ENCODE data around the gene CLDN6.
A peak's percentile ranks its signal among the peaks of the same experiment; 100 is the strongest.

Gene CLDN6

GRCh38 chr16:3013491-3013951, 4.5 kb downstream of the CLDN6 start:
- no peak for DNase-seq (ENCODE audit: low spot score)

- no peak for DNase-seq (ENCODE audit: low spot score)
Measured at GRCh38 chr16:3012828-3013420, 5.1 kb downstream of the CLDN6 start, which contains the start of gene CLDN9. Gene CLDN9, plus strand, starts transcription at chr16:3012923. Its CDS starts 440 bp downstream, at chr16:3013363.

DNA sequence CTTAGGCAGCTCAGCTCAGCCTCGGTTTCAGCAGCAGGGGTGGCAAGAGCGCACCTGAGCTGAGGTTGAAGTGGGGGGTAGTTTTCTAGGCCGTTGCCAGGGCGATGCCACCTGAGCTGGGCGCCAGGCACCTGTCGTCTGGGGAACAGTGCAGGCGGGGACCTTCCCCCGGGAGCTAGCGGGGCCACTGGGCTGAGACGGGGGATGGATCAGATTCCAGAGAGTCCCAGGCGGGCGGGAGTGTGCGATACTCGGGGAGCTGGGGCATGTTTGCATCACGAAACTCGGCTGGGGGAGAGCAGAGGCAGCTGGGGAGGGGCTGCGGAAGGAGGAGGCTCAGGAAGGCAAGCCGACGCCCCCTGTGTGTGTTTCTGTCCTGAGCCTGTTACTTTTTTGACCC, 5.7 kb downstream of the CLDN6 start:
- no peak for DNase-seq (ENCODE audit: low spot score)

DNA sequence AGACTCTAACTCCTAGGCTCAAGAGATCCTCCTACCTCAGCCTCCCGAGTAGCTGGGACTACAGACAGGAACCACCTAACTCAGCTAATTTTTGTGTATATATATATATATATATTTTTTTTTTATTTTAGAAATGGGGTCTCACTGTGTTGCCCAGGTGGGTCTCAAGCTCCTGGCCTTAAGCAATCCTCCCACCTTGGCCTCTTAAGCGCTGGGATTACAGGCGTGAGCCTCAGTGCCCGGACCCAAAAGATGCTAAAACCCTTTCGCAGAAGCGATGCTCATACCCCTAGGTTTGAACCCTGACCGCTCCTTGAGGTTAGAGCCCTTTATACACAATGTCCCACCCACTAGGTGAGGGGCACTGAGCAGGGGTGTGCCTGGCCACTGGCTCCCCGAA, 7.5 kb downstream of the CLDN6 start:
- no peak for DNase-seq (ENCODE audit: low spot score)

DNA sequence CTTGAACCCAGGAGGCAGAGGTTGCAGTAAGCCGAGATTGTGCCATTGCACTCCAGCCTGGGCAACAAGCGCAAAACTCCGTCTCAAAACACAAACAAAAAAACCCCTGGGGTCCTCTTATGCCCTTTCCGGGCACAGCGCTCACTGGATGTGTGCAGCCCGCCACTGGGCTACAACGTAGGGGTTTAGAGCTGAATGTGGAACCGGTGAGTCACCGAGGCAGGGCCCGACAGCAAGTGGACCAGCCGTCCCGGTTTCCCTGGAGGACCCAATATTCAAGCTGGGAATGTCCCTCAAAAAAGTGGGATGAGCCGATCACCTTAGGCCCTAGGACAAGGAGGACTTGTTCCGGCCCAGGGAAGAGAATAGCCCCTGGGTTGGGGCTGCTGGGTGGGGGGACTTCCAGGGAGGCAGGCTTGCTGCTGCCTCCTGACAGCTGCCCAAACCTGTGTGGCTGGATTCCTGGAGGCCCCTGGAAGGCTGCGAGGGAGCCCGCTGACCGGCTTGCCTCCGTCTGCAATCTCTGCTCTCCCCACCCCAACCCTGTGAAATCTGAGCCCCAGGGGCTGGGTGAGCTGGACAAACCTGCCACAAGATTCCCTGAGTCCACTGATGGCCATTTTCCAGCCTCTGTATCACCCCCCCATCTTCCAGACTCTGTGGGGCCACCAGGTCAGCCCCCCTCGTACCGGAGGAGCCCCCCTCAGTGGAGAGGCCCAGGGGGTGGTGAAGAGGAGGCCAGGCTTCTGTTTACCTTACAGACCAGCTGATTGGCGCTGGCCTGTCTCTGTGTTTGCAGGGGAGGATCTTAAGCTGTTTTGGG, 8.2 kb downstream of the CLDN6 start:
- DNase-seq (ENCODE audit: low spot score) = no peak

DNA sequence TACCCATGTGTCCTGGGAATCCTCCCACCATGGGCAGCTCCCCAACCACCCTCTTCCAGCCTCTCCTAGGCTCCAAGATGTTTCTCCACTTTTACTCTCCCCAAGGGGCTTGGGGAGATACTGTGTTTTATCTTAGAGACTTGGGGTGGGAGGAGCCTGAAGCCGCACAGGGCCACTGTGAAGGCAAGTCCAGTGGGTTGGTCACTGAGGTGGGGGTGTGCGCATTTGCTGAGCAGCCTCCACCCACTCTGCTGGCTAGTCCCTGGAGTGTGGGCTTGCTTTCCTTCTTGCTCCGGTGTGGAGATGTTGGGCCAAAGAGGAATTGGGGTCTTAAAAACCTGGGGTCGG, 9.3 kb downstream of the CLDN6 start:
- no peak for DNase-seq (ENCODE audit: low spot score)

- DNase-seq (ENCODE audit: low spot score) = no peak
Measured at GRCh38 chr16:3007957-3008689, 9.9 kb downstream of the CLDN6 start.

DNA sequence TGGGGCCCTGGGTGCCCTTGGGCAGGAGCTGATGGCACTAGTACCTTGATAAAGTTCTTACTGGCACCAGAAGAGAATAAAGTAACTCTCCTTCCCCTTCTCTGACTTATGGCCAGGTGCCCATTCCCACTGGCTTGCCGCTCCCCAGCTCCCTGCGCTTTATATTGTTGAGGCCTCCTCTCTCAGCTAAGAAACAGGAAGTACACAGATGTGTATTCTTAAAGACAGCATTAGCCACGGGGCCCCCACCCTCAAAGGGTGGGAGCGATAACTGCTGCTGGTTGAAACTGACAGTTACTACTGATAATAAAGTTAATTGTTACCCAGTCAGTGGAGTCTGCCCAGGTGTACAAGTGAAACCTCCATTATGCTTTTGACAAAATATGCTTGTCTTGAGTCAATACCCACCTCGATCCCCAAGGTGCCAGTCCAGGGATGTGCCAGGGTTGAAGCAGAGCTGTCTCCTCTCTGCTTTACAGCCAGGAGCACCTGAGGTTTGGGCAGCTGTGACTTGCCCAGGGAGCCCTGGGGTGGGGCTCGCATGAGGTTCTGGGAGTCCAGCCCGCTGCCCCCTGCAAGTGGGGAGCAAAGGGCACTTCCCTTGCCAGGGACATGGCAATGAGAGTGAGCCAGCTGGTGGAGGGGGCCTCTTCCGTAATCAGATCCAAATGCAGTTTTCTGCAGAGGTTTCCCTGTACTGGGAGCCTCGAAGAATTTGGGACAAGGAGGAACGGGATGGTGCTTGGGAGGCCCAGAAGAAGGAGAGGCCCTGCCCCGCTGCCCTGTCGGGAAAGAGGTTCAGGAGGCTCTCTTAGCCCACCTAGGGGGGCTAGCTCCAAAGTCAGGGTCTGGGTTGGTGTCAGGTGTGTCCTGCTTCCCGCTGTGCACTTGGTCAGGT, 10.7 kb downstream of the CLDN6 start:
- DNase-seq (ENCODE audit: low spot score) = no peak

DNA sequence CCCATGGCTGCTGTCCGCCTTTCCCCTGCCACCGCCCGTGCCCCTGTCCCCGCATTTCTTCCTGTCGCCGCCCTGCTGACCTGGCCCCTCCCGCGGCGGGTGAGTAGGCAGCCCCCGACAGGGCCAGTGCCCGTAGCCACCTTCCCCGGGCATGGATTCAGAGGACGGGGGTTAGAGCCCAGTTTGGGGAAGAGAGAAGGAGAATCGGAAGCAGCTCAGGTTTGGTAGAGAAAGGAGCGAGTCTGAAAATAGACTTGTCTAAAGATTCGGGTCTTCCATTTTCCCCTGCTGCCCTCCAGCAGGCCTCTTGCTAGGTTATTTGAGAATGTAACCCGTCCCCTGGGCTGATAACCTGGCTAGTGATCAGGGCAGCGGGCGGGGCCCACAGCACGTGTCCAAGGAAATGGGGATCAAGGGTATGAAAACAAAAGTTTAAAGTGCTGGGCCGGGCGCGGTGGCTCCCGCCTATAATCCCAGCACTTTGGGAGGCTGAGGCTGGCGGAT, 13.2 kb downstream of the CLDN6 start:
- DNase-seq (ENCODE audit: low spot score) = no peak

- no peak for DNase-seq (ENCODE audit: low spot score)
Measured at GRCh38 chr16:3004319-3004718, 13.7 kb downstream of the CLDN6 start.

- DNase-seq (ENCODE audit: low spot score) = peak; percentile 96
Measured at GRCh38 chr16:3003582-3004270, 14.3 kb downstream of the CLDN6 start.

DNA sequence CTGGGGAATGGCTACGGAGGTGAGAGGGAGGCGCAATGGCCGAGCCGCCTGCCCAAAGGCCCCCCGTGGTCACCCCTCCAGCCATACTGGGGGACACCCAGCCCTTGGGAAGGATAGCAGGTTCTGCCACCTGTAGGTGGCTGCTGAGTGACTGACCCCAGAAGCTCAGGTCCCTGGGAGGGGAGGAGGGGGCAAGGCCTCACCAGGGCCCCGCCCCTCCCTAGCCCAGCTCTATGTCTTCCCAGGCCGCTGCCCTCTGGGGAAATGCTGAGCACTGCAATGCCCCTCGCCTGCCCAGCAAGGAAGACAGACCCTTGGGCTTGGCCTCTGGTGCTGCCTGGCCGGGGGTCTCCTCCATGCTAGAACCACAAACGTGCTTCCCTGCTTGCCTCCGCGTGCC, 16.7 kb downstream of the CLDN6 start:
- no peak for DNase-seq (ENCODE audit: low spot score)

DNA sequence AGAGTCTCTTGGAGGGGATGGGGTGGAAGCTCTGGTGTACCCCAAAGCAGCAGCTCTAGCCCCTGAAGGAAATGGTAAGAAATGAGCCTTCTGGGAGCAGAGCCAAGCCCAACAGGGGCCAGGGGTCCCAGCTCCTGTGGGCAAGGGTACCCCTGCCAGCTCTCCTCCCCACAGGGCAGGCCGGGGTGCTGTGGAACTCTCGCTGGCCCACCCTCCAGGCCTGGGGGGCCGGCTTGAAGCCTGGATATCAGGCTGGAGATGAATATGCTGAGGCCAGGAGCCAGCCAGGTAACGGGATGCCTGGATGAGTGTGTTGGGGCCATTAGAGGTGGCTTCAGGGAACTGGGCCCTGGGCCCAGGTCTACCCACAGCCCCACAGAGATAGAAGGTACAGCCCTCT, 17.4 kb downstream of the CLDN6 start:
- DNase-seq (ENCODE audit: low spot score) = no peak

GRCh38 chr16:2999929-3000328, 18.1 kb downstream of the CLDN6 start:
- no peak for DNase-seq (ENCODE audit: low spot score)

DNA sequence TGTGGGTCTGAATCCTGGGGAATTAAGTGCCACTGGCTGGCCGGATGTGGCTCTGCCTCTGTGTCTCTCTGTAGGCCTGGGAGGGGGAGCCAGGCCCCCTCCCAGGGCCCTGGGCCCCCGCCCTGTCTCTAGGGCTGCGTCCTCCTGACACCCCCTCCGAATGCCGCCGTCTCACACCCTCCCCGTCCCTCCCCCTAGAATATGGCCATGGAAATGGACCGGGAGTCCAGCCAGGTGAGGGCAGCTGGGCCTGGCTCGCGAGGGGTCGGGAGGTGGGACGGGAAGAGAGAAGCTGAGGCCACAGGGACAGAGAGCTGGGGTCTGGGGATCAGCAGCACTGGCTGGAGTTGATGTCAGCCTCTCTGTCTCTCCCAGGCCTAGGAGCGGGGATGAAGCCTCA, 21.7 kb downstream of the CLDN6 start:
- no peak for DNase-seq (ENCODE audit: low spot score)

GRCh38 chr16:2992383-2993081, 25.5 kb downstream of the CLDN6 start:
- no peak for DNase-seq (ENCODE audit: low spot score)

GRCh38 chr16:2991566-2992261, 26.3 kb downstream of the CLDN6 start:
- DNase-seq (ENCODE audit: low spot score) = no peak

DNA sequence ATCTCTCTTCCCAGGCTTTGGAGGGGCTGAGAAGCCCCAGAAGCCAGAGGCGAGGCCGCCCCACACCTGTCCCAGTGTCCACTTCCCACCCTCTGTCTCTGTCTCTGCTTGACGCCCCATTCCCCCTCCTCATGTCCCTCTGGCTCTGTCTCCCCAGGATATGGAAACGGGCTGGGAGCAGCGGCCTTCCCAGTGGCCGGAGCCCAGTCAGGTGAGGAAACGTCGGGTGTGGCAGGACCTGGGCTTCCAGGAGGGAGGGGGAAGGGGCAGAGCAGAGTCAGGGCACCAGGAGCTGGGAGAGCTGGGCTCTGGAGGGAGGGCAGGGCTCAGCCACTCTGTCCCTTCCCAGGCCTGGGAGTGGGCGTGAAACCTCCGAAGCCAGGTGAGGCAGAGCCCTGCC, 27.1 kb downstream of the CLDN6 start:
- no peak for DNase-seq (ENCODE audit: low spot score)

DNA sequence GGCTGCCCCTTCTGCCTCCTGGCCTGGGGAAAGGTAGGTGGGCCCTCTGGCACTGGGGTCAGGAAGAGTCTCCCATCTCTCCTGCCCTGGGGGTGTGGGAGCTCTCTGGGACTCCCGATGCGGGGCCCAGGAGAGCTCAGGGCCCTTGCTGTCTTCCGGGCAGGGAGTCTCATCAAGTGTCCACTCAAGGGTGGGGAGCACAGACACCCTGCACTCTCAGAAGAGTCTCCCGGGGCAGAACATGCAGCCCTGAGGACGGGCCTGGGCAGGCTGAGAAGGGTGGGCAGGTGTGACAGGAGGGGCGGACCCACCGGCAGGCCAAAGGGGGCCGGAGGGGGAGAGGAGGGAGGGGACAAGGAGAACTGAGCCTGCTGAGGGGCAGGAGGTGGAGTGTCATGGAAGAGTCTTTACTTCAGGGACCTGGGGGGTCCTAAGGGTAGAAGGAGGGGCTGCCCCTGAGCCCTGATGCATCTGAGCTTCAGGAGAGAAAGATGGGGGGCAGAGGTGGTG, 29.3 kb downstream of the CLDN6 start:
- no peak for DNase-seq (ENCODE audit: low spot score)

DNA sequence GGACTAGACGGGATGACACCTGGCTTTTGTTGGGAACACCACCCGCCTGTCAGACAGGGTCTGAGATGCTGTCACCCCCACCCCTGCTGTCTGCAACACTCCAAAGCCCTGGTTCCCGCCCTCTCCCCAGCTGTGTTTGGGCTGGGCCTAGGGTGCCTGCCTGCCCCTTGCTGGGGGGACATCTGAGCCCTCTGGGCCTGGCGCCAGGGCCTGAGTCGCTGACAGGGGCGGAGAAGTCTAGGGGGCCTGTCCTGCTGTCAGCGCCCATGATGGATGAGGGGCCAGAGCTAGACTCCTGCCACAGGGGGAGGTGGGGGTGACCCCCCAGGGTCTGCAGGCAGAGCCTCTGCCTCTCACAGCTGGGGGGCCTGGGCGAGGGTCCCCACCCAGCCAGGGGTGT, 30.1 kb downstream of the CLDN6 start:
- peak; percentile 79 for DNase-seq (ENCODE audit: low spot score)
